GM10847 (cell line): ENCODE data around the gene CLPSL1.

Source experiments
- POLR2A ChIP-seq: IDR thresholded peaks from 2 replicates; pipeline ENCODE4 v1.6.1; 2011; ENCODE audit not compliant: insufficient read length; ENCODE audit errors: extremely low read depth

The CLPSL1 gene, protein sequence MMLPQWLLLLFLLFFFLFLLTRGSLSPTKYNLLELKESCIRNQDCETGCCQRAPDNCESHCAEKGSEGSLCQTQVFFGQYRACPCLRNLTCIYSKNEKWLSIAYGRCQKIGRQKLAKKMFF

DNA sequence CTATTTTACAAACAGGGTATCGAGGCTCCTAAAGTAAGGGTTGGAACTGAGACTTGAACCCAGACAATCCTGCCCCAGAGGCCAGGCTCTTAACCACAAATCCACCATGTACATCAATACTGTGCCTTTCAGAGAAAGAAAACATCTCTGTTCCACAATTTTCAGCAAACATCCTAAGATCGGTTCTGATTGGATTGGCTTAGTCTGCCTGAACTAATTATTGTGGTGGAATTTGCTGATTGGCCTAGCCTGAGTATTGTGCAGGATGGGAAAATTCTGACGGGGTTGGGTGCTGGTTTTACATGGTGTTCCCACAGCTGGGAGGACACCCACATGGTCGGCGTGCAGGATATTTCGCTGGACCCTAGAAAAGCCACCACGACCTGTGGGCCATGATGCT, at the start of gene CLPSL1:
CLPSL1 (plus strand) TSS at position 301 of the 400 bp plus-strand sequence; CDS start at position 393, 92 bp downstream.
- TF ChIP-seq POLR2A = no peak

DNA sequence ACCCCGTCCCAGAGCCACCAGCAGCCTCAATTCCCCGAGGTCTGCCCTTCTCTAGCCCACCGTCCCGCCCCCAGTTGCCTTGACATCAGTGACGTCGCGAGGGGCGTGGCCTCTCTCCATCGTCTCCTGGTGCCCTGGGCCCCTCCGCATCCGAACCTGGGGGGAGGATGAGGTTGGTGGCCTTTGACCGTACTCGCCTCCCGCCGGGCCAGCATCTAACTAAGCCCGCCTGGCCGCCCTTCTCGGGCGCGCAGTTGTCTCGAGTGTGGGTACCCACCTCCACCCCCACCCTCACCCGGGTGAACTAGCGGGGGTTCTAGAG, 49.4 kb upstream of the CLPSL1 start:
- TF ChIP-seq POLR2A = peak; percentile 61

DNA sequence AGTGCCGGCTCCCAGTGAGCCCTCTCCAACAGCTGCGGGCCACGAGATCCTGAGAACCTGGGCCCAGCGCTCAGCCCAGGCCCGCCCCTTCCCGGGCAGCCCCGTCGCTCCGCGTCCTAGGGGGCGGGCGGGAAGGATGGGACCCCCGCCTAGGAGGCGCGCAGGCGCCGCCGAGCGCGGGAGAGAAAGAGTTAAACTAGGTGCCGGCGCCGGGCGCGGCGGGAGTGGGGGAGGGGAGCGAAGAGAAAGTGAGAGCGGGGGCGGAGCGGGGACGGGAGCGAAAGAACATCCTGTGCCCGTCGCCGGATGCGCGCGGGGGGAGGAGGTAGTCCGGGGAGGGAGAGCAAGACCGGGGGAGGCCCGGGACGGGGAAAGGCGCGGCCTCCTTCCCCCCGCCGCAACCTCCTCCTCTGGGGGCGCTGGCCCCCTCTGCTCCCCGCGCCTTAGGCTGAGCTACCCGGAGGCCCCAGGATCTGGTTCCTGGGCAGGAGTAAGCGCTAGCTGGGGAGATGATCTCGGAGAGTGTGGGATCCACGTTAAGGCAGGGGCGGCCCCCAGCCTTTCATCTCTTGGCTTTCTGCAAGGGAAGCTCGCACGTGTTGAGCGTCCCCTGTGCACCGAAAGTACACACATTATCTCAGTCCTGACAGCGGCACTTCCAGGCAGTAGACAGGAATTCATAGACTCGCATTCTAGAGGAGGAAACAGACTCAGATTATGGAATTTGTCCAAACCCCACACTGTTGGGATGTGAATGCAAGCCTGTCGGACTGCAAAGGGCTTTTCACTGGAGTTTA, 48.9 kb upstream of the CLPSL1 start:
- TF ChIP-seq POLR2A = peak; percentile 31

DNA sequence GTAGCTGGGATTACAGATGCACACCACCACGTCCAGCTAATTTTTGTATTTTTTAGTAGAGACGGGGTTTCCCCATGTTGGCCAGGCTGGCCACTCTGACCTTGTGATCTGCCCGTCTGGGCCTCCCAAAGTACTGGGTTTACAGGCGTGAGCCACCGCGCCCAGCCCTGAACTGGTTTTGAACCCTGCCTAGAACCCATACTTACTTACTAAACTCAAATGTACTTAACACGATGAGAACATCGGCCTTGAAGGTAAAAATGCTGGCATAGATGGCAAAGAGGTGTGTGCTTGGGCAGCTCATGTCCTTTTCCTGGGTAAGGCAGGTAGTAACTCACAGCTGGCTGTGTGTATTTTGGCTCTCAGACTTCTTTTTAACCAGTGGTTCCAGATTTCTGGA, 47.2 kb upstream of the CLPSL1 start:
- no peak for TF ChIP-seq POLR2A

DNA sequence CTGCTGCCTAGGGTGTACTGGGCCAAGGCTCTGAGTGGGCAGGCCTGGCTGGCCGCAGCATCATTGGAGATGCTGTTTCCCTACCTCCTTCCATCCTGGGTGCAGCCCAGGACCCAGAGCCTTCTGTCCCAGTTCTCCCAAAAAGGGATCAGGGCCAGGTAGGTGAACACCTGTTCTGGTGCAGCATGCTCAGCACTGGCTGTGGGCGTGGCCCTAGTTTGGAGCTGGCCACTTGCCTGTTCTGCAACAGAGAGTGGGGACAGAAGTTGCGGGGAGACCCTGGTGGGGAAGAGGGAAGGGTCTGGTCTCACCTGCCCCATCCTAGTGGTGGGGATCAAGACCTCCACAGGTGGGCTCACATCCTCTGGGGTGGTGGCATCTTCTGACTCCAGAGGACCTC, 45.4 kb upstream of the CLPSL1 start:
- no peak for TF ChIP-seq POLR2A

DNA sequence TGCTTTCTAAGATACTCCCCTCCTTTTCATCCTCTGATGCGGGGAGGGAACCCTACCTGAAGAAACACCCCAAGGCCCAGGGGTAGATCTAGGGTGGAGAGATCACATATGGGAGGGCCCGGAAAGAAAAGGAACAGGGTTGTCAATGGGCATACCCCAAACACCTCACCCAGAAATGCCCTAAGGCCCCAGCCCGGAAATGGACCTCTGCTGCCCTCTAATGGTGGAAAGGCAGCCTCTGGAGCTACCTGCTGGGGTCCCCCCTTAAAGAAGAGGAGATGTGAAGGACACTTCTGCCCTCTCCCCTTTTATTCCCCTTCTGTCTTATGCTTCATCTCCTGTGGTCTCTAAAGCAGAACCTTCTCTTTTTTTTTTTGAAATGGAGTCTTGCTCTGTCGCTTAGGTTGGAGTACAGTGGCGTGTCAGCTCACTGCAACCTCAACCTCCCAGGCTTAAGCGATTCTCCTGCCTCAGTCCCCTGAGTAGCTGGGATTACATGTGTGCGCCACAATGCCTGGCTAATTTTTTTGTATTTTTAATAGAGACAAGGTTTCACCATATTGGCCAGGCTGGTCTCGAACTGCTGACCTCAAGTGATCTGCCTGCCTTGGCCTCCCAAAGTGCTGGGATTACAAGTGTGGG, 44.4 kb upstream of the CLPSL1 start:
- no peak for TF ChIP-seq POLR2A

DNA sequence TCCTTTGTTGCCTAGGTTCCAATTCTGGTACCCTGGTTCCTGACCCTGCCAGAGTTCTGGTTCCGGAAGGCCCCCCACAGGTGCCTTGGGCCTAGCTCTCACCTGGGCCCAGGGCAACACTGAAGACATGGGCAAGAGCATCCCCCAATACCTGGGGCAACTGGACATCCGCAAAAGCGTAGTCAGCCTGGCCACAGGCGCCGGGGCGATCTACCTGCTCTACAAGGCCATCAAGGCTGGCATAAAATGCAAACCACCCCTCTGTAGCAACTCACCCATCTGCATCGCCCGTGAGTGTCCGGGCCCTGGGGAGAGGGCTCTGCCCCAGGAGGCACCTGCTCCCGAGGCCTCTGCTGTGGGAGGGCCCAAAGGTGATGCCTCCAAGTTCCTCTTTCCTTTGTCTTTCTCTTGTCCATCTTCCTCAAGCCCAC, 43.8 kb upstream of the CLPSL1 start, which contains the start of gene ARMC12:
ARMC12 (plus strand) TSS at position 51 of the 431 bp plus-strand sequence; CDS start at position 128, 77 bp downstream.
- TF ChIP-seq POLR2A = no peak

DNA sequence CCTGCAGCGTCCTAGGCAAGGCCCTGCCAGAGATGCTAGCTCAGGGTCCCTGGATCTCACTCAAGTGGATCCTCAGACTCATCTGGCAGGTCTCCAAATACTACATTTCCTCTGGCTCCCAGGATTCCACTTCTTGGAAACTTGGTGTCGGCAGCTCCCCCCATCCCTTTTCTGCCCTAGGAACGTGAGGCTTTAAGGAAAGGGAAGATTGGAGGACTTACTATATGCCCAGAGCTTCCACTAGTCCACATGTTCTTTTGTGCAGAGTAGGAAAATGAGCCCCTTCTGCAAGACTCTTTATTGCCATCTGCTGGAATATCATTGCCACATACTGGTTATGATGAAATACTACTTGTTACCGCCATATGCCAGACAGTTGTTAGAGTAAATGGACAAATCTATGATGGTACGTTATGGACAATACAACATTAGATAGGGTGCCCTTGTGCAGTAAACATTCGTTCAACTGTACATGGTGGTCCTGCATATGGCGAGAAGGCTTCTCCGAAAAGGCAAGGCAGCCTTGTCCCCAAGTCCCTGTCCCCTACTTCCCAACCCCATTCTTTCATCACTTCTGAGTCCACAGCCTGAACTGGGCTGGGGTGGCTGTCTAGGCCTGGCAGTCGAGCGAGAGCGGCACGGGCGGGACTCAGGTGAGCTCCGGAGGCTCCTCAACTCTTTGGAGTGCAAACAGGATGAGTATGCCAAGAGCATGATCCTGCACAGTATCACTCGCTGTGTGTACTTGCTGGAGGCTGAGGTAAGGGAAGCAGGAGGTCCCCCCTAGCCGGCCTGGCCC, 43.2 kb upstream of the CLPSL1 start:
- no peak for TF ChIP-seq POLR2A

DNA sequence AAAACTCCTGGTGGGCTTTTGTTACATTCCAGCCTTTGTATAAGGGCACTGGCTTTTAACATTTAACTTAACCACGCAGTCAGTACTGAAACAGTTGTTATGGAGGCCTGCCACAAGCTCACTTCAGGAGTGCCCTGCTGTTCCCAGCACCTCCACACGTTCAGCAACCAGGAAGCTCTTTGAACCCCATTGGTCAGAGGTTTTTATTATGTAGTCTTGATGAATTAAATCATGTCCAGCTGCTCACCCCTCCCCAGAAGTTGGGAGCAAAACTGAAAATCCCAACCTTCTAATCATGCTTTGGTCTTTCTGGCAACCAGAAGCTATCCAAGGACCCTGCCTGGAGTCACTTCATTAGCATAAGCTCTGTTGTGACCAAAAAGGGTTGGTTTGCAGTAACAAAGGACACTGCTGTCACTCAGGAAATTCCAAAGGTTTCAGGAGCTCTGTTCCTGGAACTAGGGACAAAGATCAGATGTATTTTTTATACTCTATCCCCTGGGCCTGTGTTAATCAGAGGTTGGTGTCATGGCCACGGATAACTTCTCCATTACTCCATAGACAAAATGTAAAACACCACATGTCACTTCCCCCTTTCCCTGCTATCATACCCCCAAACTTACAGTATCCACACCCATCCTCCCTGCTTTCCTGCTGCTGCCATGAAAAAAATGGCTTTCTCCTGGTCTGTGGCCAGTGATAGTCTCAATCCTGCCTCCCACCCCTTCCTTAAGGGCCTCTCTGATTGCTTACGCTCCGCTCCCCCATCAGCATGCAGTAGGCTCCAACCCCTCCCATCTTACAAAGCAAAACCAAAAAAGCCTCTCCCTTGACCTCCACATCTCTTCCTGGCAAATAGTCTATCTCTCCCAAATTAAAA, 40.9 kb upstream of the CLPSL1 start:
- no peak for TF ChIP-seq POLR2A

DNA sequence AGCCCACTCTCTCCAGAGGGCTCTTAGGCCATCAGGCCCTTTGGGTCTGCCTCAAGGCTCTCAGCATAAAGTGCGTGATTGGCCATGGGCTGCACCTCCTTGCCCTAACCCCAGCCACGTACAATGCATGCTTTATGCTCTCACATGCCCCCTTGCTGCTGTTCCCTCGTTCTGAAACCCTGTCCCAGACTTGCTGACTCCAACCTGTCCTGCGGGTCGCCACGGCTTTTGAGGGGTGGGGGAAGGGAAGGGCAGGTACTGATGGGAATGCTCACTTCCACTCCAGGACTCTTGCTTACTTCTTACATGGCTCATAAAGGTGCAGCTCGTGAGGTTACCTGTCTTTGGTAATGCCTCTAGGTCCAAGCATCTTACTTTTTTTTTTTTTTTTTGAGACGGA, 38.0 kb upstream of the CLPSL1 start:
- TF ChIP-seq POLR2A = no peak

DNA sequence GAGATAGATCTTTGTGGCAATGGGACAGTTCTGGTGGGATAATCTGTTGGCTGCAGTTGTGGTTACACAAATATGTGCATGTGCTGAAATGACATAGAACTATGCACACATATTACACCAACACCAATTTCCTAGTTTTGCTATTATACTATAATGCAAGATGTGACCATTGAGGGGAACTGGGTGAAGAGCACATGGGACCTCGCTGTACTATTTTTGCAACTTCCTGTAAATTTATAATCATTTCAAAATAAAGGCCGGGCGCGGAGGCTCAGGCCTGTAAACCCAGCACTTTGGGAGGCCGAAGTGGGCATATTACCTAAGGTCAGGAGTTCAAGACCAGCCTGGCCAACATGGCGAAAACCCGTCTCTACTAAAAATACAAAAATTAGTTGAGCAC, 35.3 kb upstream of the CLPSL1 start:
- no peak for TF ChIP-seq POLR2A

DNA sequence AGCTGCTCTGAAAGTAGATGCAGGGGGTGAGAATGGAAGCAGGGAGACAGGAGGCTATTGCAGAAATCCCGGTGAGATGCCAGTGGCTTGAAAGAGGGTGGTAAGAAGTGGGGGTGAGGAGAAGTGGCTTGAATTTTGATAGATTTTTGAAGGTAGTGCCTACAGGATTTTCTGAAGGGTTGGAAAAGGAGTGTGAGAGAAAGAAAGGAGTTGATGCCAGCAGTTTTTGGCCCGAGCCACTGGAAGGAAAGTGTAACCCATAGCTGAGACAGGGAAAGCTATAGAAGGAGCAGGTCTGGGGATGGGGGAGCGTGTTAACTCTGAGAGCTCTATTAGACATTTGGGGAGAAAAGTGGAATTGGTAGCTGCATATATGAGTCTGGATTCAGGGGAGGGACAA, 34.3 kb upstream of the CLPSL1 start:
- no peak for TF ChIP-seq POLR2A

DNA sequence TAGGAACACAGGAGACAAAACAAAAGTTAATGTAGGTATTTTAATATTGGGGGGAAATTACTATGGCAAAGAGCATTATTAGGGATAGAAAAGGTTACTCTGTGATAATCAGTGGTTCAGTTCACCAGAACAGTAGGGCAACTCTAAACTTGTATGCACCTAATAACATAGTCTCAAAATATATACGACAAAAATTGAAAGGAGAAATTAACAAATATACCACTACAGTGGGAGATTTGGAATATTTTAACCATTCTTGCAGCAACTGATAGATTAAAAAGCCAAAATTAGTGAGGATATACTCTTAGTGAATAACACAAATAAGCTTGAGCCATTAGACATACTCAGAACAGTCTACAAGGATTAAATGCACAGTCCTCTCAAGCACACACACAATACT, 32.9 kb upstream of the CLPSL1 start:
- TF ChIP-seq POLR2A = no peak

DNA sequence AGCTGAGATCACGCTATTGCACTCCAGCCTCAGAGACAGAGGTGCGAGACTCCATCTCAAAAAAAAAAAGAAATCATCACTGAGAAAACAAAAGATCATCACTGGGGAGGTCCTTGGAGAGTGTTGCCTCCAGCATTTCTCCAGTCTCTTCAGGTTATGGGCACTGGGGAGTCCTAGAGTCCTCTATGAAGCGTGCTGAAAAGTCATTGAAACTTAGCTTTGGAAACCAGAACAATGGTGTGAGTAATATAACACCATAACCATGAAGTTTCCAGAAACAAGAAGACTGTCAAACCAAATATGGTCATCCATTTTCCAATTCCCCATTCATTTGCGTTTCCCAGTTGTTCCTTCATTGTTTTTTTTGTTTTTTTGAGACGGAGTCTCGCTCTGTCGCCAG, 30.3 kb upstream of the CLPSL1 start:
- TF ChIP-seq POLR2A = no peak

DNA sequence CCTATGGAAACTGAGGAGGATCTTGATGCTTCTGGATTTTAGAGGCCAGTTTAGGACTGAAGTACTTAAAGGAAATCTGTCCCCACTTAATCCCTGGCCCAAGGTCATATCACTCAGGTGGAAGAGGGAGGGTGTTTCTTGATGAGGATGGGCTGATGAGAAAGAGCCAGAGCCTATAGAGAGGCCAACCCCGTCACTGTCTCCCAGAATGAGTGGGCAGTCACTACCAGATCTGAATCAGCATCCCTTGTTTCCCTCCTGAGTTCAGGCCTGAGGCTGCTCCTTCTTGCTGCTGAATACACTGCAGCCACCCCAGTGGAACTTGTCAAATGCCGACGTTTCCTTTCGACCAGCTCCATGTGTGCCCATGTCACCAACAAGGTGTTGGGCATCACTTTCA, 29.2 kb upstream of the CLPSL1 start:
- no peak for TF ChIP-seq POLR2A
